Measurements from ENCODE around the gene C19orf81. TPM values are rescaled to one million over a fixed set of nuclear protein-coding genes. Genes with fewer than 3 reads are reported as not detected.

The C19orf81 gene
- polyA plus RNA-seq, 3 donors = 1.5 TPM; not detected in 2

- 70 to 87% (median 81%) methylated on average over 2 of the region's 2 CpGs for WGBS, 3 donors
Observed at GRCh38 chr19:50651174-50651573, 1.9 kb downstream of the C19orf81 start.

DNA sequence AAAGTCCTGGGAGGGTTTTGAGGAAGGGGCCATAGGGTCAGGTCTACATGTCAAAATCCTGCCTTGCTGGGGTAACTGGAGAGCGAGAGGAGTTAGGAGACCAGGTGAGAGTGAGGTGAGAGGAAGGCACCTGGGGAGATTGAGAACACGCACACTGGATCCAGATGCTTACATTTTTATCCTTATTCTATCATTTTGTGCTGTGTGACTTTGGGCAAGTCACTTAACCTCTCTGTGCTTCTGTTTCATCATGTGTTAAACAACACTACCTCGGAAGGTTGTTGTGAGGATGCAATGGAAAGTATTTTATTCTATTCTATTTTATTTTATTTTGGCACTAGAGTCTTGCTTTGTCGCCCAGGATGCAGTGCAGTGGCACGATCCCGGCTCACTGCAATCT is 3.5 kb downstream of the C19orf81 start:
- WGBS, 3 donors = 86 to 93% (median 92%) methylated on average over 6 of the region's 6 CpGs

More at GRCh38 chr19:50651174-50651573, 1.9 kb downstream of the C19orf81 start:
- H3K27ac ChIP-seq (ENCODE audit: low read depth, low read length) = no peak overlapping the region

GRCh38 chr19:50654882-50655281 is 5.6 kb downstream of the C19orf81 start:
- no peak overlapping the region for H3K27ac ChIP-seq (ENCODE audit: low read depth, low read length)

More for the DNA sequence above, 3.5 kb downstream of the C19orf81 start:
- no peak overlapping the region for H3K27ac ChIP-seq (ENCODE audit: low read depth, low read length)

DNA sequence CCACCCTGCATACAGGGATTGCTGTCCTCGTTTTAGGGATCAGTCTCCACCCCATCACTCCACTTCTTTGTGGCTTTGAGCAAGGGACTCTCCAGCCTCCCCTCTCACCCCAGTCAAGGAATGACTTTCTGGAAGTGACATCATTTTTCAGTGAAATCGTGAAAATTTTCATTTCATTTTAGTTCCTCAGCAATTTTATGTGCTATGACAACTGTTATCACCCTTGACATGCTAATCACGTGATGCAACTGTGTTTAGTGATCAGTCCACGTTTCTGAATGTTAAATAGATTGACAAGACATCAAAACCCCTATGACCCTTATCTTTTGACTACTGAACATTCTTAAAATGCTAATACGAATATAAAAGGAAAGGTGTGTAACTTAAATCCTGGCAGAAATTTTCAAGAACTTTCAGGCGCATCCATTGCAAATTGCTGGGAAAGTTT is 8.0 kb downstream of the C19orf81 start:
- no peak overlapping the region for H3K27ac ChIP-seq (ENCODE audit: low read depth, low read length)
- WGBS, 3 donors = 47 to 60% (median 59%) methylated on average over 6 of the region's 6 CpGs

- no peak overlapping the region for H3K27ac ChIP-seq (ENCODE audit: low read depth, low read length)
- 2 to 3% (median 2%) methylated on average over 38 of the region's 38 CpGs for WGBS, 3 donors
Observed at GRCh38 chr19:50657712-50658440, 8.6 kb downstream of the C19orf81 start.

DNA sequence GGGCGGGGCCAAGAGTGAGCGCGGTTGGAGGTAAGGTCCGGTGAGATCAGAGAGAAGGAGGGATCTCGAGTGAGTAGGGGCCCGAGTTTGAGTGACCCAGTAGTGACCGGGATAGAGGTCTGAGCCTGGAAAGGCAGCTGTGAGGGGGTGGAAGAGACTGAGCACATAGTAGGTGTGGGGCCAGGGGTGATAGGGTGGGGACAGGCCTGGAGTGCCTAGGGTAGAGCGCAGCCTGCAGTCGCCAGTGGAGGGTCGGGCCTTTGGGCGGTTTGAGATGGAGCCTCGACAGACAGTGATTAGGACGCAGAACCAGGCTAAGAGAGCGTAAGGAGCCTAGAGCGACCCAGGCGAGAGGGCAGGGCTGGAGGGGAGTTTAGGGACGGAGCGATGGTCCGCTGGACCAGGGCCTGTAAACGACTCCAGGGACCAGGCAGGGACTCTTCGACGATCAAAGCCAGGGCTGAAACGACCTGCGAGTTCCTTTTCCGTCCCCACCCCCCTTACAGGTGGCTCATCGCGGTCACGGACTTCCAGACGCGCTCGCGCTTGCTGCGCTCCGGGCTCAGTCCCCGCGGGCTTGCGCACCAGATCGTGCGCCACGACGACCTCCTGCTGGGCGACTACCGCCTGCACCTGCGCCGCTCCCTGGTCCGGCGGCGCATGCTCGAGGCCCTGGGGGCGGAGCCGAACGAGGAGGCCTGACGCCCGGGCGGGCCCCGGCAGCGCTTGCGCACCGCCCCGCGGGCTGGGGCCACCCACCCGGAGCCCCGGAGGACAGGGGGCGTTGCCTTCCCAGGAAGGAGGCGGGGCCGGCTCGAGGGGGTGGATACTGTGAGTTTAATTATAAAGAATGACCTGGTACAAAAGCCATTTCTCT is 9.4 kb downstream of the C19orf81 start:
- WGBS, 3 donors = 2 to 4% (median 3%) methylated on average over 66 to 67 of the region's 67 CpGs
- H3K27ac ChIP-seq (ENCODE audit: low read depth, low read length) = no peak overlapping the region

DNA sequence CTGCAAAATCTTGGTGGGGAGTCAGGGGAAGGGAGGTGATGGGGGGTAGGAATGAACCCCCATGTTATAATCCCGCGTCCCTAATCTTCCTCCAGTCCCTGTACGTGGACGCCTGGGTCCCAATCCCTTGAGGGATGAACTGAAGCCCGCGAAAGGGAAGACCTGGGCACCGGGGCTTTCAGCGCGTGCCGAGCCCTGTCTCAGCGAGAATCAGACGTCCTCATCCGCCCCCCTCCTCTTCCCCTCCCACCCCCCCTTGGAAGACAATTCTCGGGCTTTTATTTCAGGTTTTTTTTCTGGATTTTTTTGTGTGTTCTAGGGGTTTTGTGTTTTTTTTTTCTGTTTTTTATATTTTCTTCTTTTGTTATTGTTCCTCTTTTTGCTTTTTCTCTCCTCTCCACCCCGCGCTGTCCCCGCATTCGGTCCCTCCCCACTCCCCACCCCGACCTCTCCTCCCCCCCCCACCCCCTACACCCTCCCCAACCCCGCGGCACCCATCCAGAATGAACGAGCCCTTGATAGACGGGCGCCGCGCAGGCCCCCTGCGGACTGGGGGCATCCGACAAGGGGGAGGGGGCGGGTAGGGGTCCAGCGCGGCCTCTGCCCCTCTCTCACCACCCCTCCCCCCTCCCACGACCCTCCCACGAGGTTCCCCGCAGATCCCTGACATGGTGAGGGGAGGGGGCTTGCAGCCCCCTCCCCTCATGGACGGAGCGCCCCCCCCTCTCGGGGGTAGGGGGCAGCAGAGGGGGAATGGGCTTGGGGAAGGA is 10.3 kb downstream of the C19orf81 start:
- WGBS, 3 donors = 2 to 7% (median 5%) methylated on average over 15 to 36 of the region's 37 CpGs
- no peak overlapping the region for H3K27ac ChIP-seq (ENCODE audit: low read depth, low read length)

- 17 to 33% (median 26%) methylated on average over 5 to 6 of the region's 6 CpGs for WGBS, 3 donors
- no peak overlapping the region for H3K27ac ChIP-seq (ENCODE audit: low read depth, low read length)
Observed at GRCh38 chr19:50660088-50660366, 10.8 kb downstream of the C19orf81 start.

DNA sequence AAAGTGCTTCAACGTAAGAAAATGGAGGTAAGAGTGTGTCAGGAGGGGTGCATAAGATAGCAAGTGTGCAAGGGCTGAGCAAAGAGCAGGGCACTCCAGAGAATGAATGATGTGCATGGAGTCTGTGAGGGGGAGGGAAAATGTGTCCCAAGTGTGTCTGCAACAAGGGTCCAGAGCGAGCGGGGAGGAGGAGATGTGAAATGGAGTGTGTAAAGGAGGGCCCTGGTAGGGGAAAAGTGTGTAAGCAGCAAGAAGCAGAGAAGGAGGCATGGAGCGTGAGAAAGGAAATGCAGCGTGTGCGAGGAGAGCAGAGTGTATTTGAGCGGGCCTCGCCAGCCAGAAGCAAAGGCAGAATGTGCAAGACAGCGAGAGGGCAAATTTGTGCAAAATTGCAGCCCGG is 11.8 kb downstream of the C19orf81 start:
- no peak overlapping the region for H3K27ac ChIP-seq (ENCODE audit: low read depth, low read length)
- 68 to 84% (median 78%) methylated on average over 10 of the region's 10 CpGs for WGBS, 3 donors

GRCh38 chr19:50661766-50662650 is 12.8 kb downstream of the C19orf81 start:
- H3K27ac ChIP-seq (ENCODE audit: low read depth, low read length) = no peak overlapping the region
- 49 to 73% (median 72%) methylated on average over 48 to 49 of the region's 49 CpGs for WGBS, 3 donors

DNA sequence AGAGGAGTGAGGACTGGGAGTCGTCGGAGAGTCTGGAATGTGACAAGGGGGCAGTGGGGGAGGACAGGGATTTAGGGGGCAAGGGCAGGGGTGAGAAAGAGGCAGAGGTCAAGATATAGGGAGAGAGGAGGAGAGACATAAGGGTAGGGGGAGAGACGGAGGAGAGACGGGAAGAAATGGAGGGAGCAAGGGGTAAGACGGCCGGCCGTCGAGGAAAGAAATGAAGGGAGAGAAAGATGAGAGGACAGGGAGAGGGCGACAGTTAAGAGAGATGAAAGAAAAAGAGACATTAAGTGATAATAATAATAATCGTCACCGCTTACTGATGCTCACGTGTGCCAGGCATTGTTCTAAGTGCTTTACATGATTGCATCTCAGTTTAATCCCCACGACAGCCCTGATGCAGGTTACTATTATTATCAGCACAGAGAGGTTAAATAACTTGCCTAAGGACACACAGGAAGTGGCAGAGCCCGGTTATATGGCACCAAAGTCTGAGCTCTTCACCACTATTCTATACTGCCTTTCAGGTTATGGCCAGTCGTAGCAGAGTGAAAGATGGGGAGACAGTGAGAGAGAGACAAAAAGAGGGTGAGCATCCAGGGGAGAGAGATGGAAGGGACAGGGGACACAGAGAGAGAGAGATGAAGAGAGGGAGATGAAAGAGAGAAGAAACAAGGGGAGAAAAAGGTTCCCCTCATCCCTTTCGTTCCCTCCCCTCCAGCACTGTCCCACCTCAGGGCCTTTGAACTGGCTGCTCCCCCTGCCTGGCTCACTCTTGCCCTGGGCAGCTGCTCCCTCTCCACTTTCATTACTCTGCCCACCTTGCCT is 13.6 kb downstream of the C19orf81 start:
- WGBS, 3 donors = 45 to 60% (median 59%) methylated on average over 16 of the region's 16 CpGs
- no peak overlapping the region for H3K27ac ChIP-seq (ENCODE audit: low read depth, low read length)

GRCh38 chr19:50663482-50663790 is 14.2 kb downstream of the C19orf81 start:
- H3K27ac ChIP-seq (ENCODE audit: low read depth, low read length) = no peak overlapping the region
- 71 to 94% (median 80%) methylated on average over 1 of the region's 1 CpG for WGBS, 3 donors

DNA sequence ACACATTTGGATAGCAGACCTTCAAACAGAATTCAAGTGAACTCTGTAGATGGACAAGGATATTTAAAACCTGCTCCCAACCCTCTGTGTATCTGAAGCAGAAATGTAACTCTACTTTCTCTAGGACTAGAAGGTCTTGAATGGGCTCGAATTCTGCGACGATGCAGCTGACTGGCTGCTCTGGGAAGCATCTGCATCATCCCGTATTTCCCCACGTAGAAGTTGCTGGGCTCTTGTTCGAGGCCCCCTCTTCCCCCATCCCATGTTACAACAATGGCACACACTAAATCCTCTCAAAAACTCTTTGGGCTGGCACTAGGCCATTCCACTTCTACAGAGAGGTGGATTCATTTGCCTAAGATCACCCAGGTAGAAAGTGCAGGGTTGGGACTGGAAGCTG is 15.0 kb downstream of the C19orf81 start:
- no peak overlapping the region for H3K27ac ChIP-seq (ENCODE audit: low read depth, low read length)
- 74 to 88% (median 83%) methylated on average over 6 of the region's 6 CpGs for WGBS, 3 donors

- 12 to 16% (median 16%) methylated on average over 40 to 47 of the region's 47 CpGs for WGBS, 3 donors
- H3K27ac ChIP-seq (ENCODE audit: low read depth, low read length) = no peak overlapping the region
Observed at GRCh38 chr19:50666346-50667176, 17.3 kb downstream of the C19orf81 start.

GRCh38 chr19:50667177-50667758 is 18.0 kb downstream of the C19orf81 start:
- no peak overlapping the region for H3K27ac ChIP-seq (ENCODE audit: low read depth, low read length)
- 3 to 7% (median 4%) methylated on average over 28 to 56 of the region's 56 CpGs for WGBS, 3 donors

- WGBS, 3 donors = 1 to 4% (median 3%) methylated on average over 32 to 57 of the region's 58 CpGs
- H3K27ac ChIP-seq (ENCODE audit: low read depth, low read length) = no peak overlapping the region
Observed at GRCh38 chr19:50667759-50668231, 18.6 kb downstream of the C19orf81 start.
